ENCODE data around the gene GPR31.
"Not testable (repeated sequence)": the region's sequence is repeated elsewhere in the genome, so short reads cannot be mapped to it uniquely, and the experiment has no call there.

Gene GPR31

GRCh38 chr6:167167699-167168098 is 9.9 kb upstream of the GPR31 start:
- DNase-seq (ENCODE audit: low read depth, low spot score), result not testable (repeated sequence)

- no peak for DNase-seq (ENCODE audit: low read depth, low spot score)
These were observed 8.2 kb upstream of the GPR31 start for GRCh38 chr6:167165858-167166471.

GRCh38 chr6:167164261-167164660 is 6.5 kb upstream of the GPR31 start:
- DNase-seq (ENCODE audit: low read depth, low spot score), result no peak

- no peak for DNase-seq (ENCODE audit: low read depth, low spot score)
These were observed 5.8 kb upstream of the GPR31 start for GRCh38 chr6:167163476-167164011.

GRCh38 chr6:167162591-167162990 is 4.8 kb upstream of the GPR31 start:
- no peak for DNase-seq (ENCODE audit: low read depth, low spot score)

GRCh38 chr6:167161851-167162467 is 4.2 kb upstream of the GPR31 start:
- DNase-seq (ENCODE audit: low read depth, low spot score), result no peak

- DNase-seq (ENCODE audit: low read depth, low spot score), result no peak
These were observed 366 bp downstream of the GPR31 start for GRCh38 chr6:167157414-167157813.

- no peak for DNase-seq (ENCODE audit: low read depth, low spot score)
These were observed 2.9 kb downstream of the GPR31 start for GRCh38 chr6:167154895-167155294.

- no peak for DNase-seq (ENCODE audit: low read depth, low spot score)
These were observed 3.5 kb downstream of the GPR31 start for GRCh38 chr6:167154291-167154690.

- DNase-seq (ENCODE audit: low read depth, low spot score), result no peak
These were observed 4.2 kb downstream of the GPR31 start for GRCh38 chr6:167153521-167153959.

GRCh38 chr6:167152862-167153261 is 4.9 kb downstream of the GPR31 start:
- no peak for DNase-seq (ENCODE audit: low read depth, low spot score)

GRCh38 chr6:167151648-167152047 is 6.1 kb downstream of the GPR31 start:
- DNase-seq (ENCODE audit: low read depth, low spot score), result no peak

GRCh38 chr6:167150941-167151549 is 6.7 kb downstream of the GPR31 start:
- no peak for DNase-seq (ENCODE audit: low read depth, low spot score)

- no peak for DNase-seq (ENCODE audit: low read depth, low spot score)
These were observed 8.8 kb downstream of the GPR31 start for GRCh38 chr6:167148997-167149396.

GRCh38 chr6:167148021-167148420 is 9.8 kb downstream of the GPR31 start:
- DNase-seq (ENCODE audit: low read depth, low spot score), result no peak

GRCh38 chr6:167146977-167147376 is 10.8 kb downstream of the GPR31 start:
- DNase-seq (ENCODE audit: low read depth, low spot score), result no peak

- DNase-seq (ENCODE audit: low read depth, low spot score), result no peak
These were observed 11.6 kb downstream of the GPR31 start for GRCh38 chr6:167146135-167146534.

GRCh38 chr6:167145461-167145860 is 12.3 kb downstream of the GPR31 start:
- no peak for DNase-seq (ENCODE audit: low read depth, low spot score)

GRCh38 chr6:167143041-167143440 is 14.7 kb downstream of the GPR31 start:
- DNase-seq (ENCODE audit: low read depth, low spot score), result no peak

- DNase-seq (ENCODE audit: low read depth, low spot score), result no peak
These were observed 15.4 kb downstream of the GPR31 start for GRCh38 chr6:167142433-167142761.

- no peak for DNase-seq (ENCODE audit: low read depth, low spot score)
These were observed 15.9 kb downstream of the GPR31 start for GRCh38 chr6:167141667-167142432.
